ENCODE results near the gene MRPL53.
"Not testable (repeated sequence)": the region's sequence is repeated elsewhere in the genome, so short reads cannot be mapped to it uniquely, and the experiment has no call there.

The MRPL53 gene

GRCh38 chr2:74481431-74481830, 9.0 kb upstream of the MRPL53 start:
- DNase-seq, result no peak

DNA sequence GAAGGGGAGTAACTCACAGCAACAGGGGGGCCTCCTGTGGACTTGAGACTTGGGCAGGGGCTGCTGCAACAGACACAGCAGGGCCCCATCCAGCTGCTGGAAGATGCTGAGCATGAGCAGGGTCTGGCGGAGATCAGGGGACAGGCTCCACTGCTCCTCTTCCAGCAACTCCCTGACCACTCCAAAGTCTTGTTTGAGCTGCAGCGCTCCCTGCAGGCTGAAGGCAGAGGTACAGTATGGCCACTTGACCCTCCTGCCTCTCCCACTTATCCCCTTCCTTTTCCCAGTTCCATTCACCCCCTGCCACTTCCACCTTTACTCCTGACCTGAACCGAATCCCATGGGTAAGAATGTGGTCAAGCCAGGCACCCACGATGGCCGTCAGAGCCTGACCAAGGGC, 2.4 kb upstream of the MRPL53 start:
- no peak for DNase-seq

- no peak for DNase-seq
These were observed 2.0 kb upstream of the MRPL53 start for GRCh38 chr2:74474481-74474880.

- DNase-seq, result no peak
These were observed 422 bp upstream of the MRPL53 start for GRCh38 chr2:74472945-74473258.

DNA sequence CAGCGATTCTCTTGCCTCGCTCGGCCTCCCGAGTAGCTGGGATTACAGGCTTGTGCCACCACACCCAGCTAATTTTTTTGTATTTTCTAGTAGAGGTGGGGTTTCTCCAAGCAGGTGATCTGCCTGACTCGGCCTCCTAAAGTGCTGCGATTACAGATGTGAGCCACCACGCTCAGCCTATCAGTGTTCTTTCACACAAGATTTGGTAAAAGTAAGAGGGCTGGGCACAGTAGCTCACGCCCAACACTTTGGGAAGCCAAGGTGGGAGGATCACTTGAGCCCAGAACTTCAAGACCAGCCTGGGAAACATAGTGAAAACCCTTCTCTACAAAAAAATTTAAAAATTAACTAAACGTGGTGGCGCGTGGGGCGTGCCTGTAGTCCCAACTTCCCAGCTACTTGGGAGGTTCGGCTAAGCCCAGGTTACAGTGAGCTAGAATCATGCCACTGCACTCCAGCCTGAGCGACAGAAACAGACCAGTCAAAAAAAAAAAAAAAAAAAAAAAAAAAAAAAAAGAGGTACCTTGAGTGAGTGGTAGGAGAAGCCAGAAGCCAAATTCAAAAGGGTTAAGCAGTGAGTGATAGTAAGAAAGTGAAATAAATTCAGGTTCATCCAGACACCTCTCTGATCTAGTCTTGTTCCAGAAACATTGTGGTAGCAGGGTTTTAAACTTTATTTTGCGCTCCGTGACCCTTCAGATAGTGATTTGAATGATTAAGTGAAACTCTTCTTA, 981 bp downstream of the MRPL53 start:
- DNase-seq, result no peak

GRCh38 chr2:74470742-74471141, 1.7 kb downstream of the MRPL53 start:
- DNase-seq, result not testable (repeated sequence)

DNA sequence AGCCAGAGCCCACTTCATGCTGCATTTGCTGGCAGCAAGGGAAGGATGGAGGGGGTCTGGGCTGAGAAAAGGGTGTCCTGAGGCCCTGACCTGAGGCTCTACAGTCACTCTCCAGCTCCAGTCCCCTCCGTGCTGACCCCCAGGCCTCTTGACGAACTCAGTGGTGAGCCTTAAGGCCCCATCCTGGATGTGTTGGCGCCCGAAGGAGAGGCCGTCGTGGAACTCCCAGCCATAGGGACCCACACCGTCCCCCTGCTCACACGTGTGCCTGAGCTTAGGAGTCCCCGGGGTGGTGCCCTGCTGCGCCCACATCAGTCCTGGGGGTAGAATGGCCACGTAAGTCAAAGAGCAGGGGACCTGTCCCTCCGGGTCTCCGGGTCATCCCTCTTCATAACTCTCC, 8.1 kb downstream of the MRPL53 start:
- DNase-seq, result no peak

DNA sequence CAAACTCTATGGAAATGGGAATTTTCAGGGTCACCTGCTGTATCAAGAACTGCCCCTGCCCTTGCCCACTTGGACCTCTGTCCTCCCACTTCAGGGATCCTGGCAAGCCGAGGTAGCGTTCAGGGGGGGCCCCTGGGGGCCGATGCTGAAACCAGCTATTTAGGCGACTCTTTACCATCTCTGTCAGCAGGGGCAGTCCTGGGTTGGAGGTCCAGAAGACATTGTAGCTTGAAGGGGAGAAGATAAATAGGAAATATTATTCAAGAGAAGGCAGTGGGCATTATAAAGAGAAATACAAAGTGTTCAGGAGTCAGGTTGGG, 9.7 kb downstream of the MRPL53 start:
- no peak for DNase-seq

DNA sequence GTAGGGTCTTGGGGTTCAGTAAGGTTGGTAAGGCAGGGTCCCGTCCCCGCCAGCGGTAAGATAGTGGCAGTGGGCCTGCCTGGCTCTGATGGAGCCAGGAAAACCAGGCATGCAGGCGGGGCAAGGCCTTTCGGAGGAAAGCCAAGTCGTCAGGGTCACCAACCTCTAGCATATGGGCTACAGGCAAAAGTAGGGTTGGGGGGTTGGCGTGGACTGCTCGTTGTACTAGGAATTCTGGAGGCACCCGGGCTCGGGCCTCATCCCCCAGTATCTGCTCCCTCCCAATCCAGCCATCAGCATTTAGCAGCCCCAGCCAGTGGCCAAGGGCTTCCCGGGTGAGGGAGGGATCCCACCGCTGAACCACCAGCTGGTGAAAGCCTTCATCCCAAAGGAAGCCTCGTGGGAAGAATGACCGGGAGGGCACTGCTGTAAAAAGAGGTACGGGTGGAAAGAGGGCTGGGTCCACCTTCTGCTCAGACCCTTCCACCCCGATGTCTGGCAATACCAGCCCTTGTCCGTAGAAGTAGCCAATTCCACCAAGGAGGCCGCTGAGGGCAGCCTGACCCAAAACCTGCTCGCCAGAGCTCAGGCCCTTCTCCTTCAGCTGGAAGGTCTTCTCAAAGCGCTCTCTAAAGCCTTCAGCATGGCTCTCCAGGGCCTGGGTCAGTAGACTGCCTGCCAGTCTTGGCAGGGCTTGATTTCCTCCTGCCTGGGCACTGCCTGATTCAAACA, 10.3 kb downstream of the MRPL53 start:
- no peak for DNase-seq

GRCh38 chr2:74461187-74462053, 11.1 kb downstream of the MRPL53 start:
- DNase-seq, result no peak

- not testable (repeated sequence) for DNase-seq
These were observed 12.3 kb downstream of the MRPL53 start for GRCh38 chr2:74460187-74460586.

GRCh38 chr2:74459503-74460118, 12.9 kb downstream of the MRPL53 start:
- DNase-seq, result not testable (repeated sequence)

- DNase-seq, result no peak
These were observed 13.5 kb downstream of the MRPL53 start for GRCh38 chr2:74458938-74459363.

DNA sequence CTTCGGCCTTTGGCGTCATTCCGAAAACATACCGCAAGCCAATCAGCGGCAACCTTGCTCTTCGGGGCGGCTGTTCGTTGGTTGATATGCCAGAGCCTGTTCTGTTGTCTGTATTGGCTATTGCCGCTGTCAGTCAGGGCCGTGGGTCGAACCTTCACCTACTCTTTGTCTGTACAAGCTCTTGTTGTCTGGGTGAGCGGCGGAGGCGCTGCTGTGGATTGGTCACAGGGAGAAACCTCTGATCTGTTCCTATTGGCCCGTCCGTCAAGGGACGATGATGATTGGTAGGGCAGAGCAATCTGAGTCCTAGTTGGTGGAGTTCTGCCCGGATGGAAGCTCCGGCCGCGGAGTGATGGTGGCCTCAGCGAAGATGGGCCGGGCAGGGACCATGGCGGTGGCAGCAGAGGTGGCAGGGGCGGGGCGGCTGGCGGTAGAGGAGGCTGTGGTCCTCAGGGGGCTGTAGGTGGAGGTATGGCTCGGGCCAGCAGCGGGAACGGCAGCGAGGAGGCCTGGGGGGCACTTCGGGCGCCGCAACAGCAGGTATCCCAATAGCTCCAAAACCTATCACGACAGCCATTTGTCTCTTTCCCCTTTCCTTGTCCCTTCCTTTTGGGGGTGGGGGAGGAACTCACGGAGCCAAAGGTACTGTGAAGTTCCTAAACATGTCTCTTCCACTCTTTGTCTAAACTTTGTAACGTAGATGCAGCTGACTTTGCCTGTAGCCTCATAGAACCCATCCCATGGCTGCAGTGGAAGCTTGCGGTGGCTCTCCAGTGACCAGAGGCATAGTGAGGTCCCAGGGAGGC, 14.1 kb downstream of the MRPL53 start, which contains the start of gene WBP1:
WBP1 (plus strand) TSS at position 307 of the 806 bp plus-strand sequence; CDS start at position 472, 165 bp downstream.
- peak; percentile 96 for DNase-seq

- peak; percentile 79 for DNase-seq
These were observed 14.8 kb downstream of the MRPL53 start for GRCh38 chr2:74457549-74458131.

GRCh38 chr2:74457129-74457548, 15.3 kb downstream of the MRPL53 start:
- DNase-seq, result no peak

GRCh38 chr2:74454654-74455511, 17.6 kb downstream of the MRPL53 start, which contains the start of gene INO80B:
Gene INO80B (plus strand): TSS chr2:74455087. CDS start chr2:74455117, 30 bp downstream.
- peak; percentile 94 for DNase-seq

GRCh38 chr2:74450570-74451190, 21.8 kb downstream of the MRPL53 start:
- no peak for DNase-seq

DNA sequence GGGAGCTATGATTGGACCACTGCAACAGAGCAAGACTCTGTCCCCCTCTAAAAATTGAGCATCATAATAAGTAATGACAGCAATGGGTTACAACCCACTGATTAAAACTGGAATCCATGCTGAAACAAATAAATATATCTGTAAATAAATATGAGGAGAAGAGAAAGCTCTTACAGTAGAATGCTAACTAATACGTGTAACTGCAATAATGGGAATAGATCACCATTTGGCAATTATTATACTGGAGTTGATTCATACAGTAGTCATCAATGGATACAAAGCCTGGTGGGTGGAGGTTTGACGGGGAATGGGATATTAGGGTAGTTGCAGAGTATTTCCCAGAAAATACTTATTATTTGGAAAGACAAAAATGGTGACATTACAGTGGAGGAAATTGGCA, 23.7 kb downstream of the MRPL53 start:
- DNase-seq, result no peak

Data from stimulated activated CD4-positive, alpha-beta T cell treated with anti-CD3 and anti-CD28 coated beads, Interleukin-12 subunit alpha, Interleukin-12 subunit beta, amount 100 ng/mL, for 4 hours (primary cell).